ENCODE results near the gene ADIPOQ.

The ADIPOQ gene

GRCh38 chr3:186825872-186826409, 16.6 kb upstream of the ADIPOQ start:
- TF ChIP-seq CTCF (IDR thresholded peaks at IDR 0.05) = no peak
- Mint-ChIP-seq H3K27me3 (ENCODE audit: low read depth, poor library complexity) (peaks cover 62% of the 10 kb centered on the region), H3K4me3 (peak overlapping the region; percentile 81), H3K9me3 (no peaks in the 10 kb centered on the region), H3K36me3 (ENCODE audit: low read depth) (no peaks in the 10 kb centered on the region), H3K27ac (no peak overlapping the region), H3K4me1 (peaks cover 31% of the 10 kb centered on the region)
- DNase-seq = no peak

- H3K27me3 Mint-ChIP-seq (ENCODE audit: low read depth, poor library complexity) = peaks cover 67% of the 10 kb centered on the region
- no peaks in the 10 kb centered on the region for H3K9me3 Mint-ChIP-seq
- TF ChIP-seq CTCF (IDR thresholded peaks at IDR 0.05) = no peak
- H3K36me3 Mint-ChIP-seq (ENCODE audit: low read depth) = no peaks in the 10 kb centered on the region
- peak; percentile 21 for DNase-seq
- peak overlapping the region; percentile 81 for H3K4me3 Mint-ChIP-seq
- peaks cover 31% of the 10 kb centered on the region for H3K4me1 Mint-ChIP-seq
- no peak overlapping the region for H3K27ac Mint-ChIP-seq
These were observed 16.0 kb upstream of the ADIPOQ start for GRCh38 chr3:186826410-186826975.

- H3K27me3 Mint-ChIP-seq (ENCODE audit: low read depth, poor library complexity) = peaks cover 71% of the 10 kb centered on the region
- no peaks in the 10 kb centered on the region for H3K9me3 Mint-ChIP-seq
- no peak for TF ChIP-seq CTCF (IDR thresholded peaks at IDR 0.05)
- peak; percentile 87 for DNase-seq
- peaks cover 31% of the 10 kb centered on the region for H3K4me1 Mint-ChIP-seq
- no peaks in the 10 kb centered on the region for H3K36me3 Mint-ChIP-seq (ENCODE audit: low read depth)
- H3K4me3 Mint-ChIP-seq = peak overlapping the region; percentile 81
- H3K27ac Mint-ChIP-seq = no peak overlapping the region
These were observed 15.3 kb upstream of the ADIPOQ start for GRCh38 chr3:186826976-186827857.

GRCh38 chr3:186828340-186828739, 14.2 kb upstream of the ADIPOQ start:
- peak overlapping the region; percentile 20 for H3K4me3 Mint-ChIP-seq
- no peaks in the 10 kb centered on the region for H3K36me3 Mint-ChIP-seq (ENCODE audit: low read depth)
- TF ChIP-seq CTCF (IDR thresholded peaks at IDR 0.05) = no peak
- H3K27ac Mint-ChIP-seq = no peak overlapping the region
- H3K27me3 Mint-ChIP-seq (ENCODE audit: low read depth, poor library complexity) = peaks cover 71% of the 10 kb centered on the region
- peaks cover 31% of the 10 kb centered on the region for H3K4me1 Mint-ChIP-seq
- H3K9me3 Mint-ChIP-seq = no peaks in the 10 kb centered on the region
- no peak for DNase-seq

- TF ChIP-seq CTCF (IDR thresholded peaks at IDR 0.05) = no peak
- Mint-ChIP-seq H3K4me3 (no peak overlapping the region), H3K36me3 (ENCODE audit: low read depth) (no peaks in the 10 kb centered on the region), H3K4me1 (peaks cover under 1% of the 10 kb centered on the region), H3K27ac (no peak overlapping the region), H3K27me3 (ENCODE audit: low read depth, poor library complexity) (peaks cover 47% of the 10 kb centered on the region), H3K9me3 (no peaks in the 10 kb centered on the region)
- no peak for DNase-seq
These were observed 10.7 kb upstream of the ADIPOQ start for GRCh38 chr3:186831798-186832197.

Data from nephron progenitor cell (in vitro differentiated cells).